PFSK-1 (cell line): Measurements from ENCODE around the gene TEKT3.

Experiments
- FOXP2 ChIP-seq: optimal IDR thresholded peaks from 2 replicates; pipeline ENCODE3; 2011; ENCODE audit warnings: borderline replicate concordance, control low read depth, inconsistent platforms; ENCODE audit not compliant: insufficient read depth; ENCODE audit errors: extremely low read length, extremely low read depth
- POLR2AphosphoS5 ChIP-seq: IDR thresholded peaks from 2 replicates; pipeline ENCODE4 v1.6.1; 2012; ENCODE audit warnings: low read depth, mild to moderate bottlenecking, control low read depth, low read length, moderate library complexity
- REST ChIP-seq, 2 experiments: IDR thresholded peaks; 2 replicates each; pipeline versions ENCODE4 v1.6.1 to v1.8.0; 2011 to 2012; ENCODE audit warnings: low read depth in 2 of 2, low read length in 2 of 2, control low read depth in 1 of 2, inconsistent platforms in 1 of 2, mild to moderate bottlenecking in 1 of 2, moderate library complexity in 1 of 2; ENCODE audit not compliant: insufficient read depth in 1 of 2
- SIN3A ChIP-seq: IDR thresholded peaks from 2 replicates; pipeline ENCODE4 v1.6.1; 2012; ENCODE audit warnings: mild to moderate bottlenecking, low read length, moderate library complexity, borderline replicate concordance; ENCODE audit not compliant: insufficient read depth
- TAF1 ChIP-seq: IDR thresholded peaks from 2 replicates; pipeline ENCODE4 v1.6.1; 2012; ENCODE audit warnings: low read length, control low read depth, borderline replicate concordance; ENCODE audit not compliant: insufficient read depth

Gene TEKT3

GRCh38 chr17:15319452-15320010 is 21.9 kb downstream of the TEKT3 start:
- no peak for TF ChIP-seq SIN3A
- TF ChIP-seq FOXP2, result no peak
- no peak for TF ChIP-seq REST (IDR thresholded peaks at IDR 0.05; ENCODE audit: insufficient read depth in 1 of 2, low read depth in 2 of 2, low read length in 2 of 2)
- TF ChIP-seq POLR2AphosphoS5, result no peak
- TF ChIP-seq TAF1, result no peak

- TF ChIP-seq TAF1, result no peak
- no peak for TF ChIP-seq FOXP2
- TF ChIP-seq POLR2AphosphoS5, result no peak
- TF ChIP-seq SIN3A, result no peak
- TF ChIP-seq REST (IDR thresholded peaks at IDR 0.05; ENCODE audit: insufficient read depth in 1 of 2, low read depth in 2 of 2, low read length in 2 of 2), result no peak
These were observed 29.4 kb downstream of the TEKT3 start for GRCh38 chr17:15311996-15312395.

GRCh38 chr17:15309793-15310192 is 31.6 kb downstream of the TEKT3 start:
- no peak for TF ChIP-seq SIN3A
- TF ChIP-seq TAF1, result no peak
- TF ChIP-seq REST (IDR thresholded peaks at IDR 0.05; ENCODE audit: insufficient read depth in 1 of 2, low read depth in 2 of 2, low read length in 2 of 2), result no peak
- TF ChIP-seq POLR2AphosphoS5, result no peak
- no peak for TF ChIP-seq FOXP2

GRCh38 chr17:15309236-15309635 is 32.2 kb downstream of the TEKT3 start:
- TF ChIP-seq POLR2AphosphoS5, result no peak
- TF ChIP-seq TAF1, result no peak
- no peak for TF ChIP-seq FOXP2
- TF ChIP-seq SIN3A, result no peak
- no peak for TF ChIP-seq REST (IDR thresholded peaks at IDR 0.05; ENCODE audit: insufficient read depth in 1 of 2, low read depth in 2 of 2, low read length in 2 of 2)

GRCh38 chr17:15308758-15309157 is 32.6 kb downstream of the TEKT3 start:
- TF ChIP-seq SIN3A (no peak), REST (IDR thresholded peaks at IDR 0.05; ENCODE audit: insufficient read depth in 1 of 2, low read depth in 2 of 2, low read length in 2 of 2) (no peak), FOXP2 (no peak), TAF1 (no peak), POLR2AphosphoS5 (no peak)
